ENCODE results near the gene LPXN.

The LPXN gene

DNA sequence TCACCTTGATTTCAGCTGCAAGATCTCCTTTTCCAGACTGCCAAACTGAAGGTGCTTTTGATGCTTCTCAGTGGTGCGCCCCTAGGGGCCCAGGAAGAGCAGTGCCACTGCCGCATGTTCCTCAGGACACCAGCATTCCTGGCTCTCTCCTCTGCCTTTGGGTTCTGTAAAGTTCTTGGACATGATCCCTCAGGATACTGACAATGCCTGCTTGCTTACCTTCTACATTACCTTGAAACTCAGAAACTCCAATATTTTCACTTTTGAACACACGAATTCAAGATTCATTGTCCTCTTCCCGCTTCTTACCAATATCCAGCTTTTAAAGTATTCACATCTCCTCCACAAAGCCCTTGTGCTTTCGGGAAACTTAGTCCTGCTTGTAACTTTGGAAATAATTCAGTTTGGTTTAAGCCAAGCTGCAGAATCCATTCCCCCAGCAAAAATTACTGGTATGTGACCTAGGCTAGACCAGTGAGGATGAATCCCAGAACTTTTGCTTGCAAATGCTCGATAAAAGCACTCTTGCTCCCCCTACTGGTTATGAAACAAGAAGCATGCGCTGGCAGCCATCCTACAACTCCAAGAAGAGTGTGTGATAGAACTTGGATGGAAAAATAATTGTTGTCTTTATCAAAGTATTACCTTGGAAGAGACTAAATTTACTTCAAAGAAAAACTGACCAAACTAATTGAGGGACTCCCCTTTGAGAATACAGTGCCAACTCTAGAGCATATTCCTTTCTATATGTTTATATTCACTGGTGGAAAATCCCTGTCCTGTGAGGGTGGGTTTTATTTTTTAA lies 51.2 kb downstream of the LPXN start:
- DNase-seq (ENCODE audit: low spot score), result peak; percentile 75

DNA sequence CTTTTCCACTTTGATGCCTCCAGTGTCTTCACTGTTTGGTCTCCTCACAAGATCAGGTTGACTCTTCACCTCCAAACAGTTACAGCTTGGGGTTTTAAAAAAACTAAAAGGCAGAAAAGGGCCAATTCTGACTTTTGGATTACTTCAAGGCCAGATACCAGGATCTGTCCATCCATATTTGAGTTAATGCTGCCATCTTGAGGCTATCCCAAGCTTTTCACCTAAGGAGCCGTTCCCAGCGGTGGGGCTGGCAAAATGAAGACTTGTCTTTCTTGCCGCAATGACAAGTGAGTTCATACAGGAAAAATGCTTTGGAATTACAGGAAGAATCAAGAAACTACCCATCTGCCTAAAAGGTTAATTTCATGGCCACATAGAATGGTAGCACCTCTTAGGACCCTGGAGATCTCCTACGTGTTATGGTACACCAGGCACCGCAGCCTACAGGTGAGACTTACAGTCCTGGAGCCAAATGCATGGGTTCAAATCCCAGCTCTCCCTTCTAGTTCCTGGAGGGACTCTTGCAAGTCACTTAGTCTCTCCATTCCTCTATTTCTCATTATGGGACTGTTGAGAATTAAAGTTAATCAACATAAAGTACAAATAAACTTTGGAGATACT lies 61.8 kb downstream of the LPXN start:
- peak; percentile 65 for DNase-seq (ENCODE audit: low spot score)

DNA sequence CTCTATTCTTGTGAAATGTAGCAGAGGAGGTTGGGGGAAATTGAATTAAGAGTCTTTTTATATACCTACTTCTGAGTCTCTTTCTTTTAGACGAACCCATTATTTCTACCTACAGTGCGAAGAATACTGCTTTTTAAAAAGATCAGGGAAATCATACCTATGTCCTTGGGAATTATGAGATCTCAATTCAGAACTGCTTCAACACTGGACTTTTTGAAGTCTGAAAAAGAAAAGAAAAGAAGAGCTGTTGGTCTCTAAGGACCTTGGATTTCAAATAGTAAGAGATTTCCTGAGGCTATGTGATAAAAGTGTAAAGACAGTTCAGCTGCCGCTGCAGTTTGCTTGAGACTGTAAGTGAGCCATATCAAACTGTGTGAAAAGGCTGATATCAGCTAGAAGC lies 64.0 kb downstream of the LPXN start:
- DNase-seq (ENCODE audit: low spot score), result no peak

DNA sequence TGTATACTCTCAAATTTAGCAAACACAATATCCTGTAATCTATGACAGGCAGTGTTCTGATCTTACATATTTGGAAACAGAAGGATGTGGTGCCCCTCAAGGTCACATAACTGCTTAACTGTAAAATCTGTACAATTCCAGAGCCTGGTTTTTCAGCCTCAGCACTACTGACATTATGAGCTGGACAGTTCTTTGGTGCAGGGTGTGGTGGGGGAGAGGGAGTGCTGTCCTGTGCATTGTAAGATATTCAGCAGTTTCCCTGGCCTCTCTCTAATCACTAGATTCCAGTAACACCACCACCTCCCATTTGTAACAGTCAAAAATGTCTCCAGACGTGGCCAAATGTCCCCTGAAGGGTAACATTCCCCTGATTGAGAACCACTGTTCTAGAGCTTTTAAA lies 65.9 kb downstream of the LPXN start:
- DNase-seq (ENCODE audit: low spot score), result no peak

DNA sequence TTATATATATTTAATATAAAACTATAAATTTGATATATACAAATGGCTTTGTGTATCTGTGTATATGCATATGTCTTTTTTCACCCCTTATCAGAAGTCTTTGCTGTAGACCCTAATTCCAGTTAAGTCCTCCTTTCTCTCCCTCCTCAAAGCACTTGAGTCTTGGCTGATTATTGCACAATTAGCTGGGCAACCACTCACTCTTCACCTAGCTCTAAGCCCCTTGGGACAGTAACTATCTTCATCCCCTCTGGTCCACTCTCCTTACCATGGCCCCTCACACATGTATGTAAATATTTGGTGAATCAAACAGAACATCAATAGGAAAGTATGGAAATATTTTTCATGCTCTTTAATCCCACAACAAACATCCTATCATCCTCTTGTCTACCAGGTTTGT lies 66.8 kb downstream of the LPXN start:
- DNase-seq (ENCODE audit: low spot score), result no peak

DNA sequence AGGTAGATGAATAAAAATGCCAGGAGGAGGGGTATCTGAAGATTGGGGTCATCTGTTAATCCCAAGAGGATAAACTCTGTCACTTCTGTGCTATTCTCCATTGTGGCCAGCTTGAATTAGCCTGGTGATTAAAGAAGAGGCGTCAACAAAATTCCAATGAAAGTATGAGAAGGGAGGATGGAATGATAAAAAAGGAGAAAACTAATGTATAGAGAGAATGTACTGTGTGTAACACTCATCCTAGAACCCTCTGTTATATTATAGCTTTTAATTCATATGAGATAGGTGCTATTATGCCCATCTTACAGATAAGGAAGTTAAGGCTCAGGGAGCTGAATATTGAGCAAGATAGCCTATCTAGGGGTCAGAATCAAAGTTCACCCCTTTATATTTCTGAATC lies 67.7 kb downstream of the LPXN start, which contains the start of gene OR5B21:
Gene OR5B21 (minus strand): TSS at position 101 of the 400 bp plus-strand sequence. CDS start 0 bp downstream, at position 101.
- no peak for DNase-seq (ENCODE audit: low spot score)

DNA sequence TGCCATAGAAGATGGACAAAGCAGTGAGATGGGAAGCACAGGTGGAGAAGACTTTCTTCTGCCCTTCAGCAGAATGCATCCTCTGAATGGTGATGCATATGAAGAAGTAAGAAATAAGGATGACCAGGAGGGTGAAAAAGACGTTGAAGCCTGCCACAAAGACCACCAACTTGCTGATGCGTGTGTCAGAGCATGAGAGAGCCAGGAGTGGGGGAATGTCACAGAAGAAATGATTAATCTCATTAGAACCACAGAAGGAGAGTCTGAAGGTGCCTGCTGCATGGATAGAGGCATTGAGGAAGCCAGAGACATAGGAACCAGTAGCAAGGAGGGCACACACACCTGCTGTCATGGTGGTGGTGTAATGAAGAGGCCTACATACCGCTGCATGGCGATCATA lies 68.3 kb downstream of the LPXN start:
- DNase-seq (ENCODE audit: low spot score), result no peak

DNA sequence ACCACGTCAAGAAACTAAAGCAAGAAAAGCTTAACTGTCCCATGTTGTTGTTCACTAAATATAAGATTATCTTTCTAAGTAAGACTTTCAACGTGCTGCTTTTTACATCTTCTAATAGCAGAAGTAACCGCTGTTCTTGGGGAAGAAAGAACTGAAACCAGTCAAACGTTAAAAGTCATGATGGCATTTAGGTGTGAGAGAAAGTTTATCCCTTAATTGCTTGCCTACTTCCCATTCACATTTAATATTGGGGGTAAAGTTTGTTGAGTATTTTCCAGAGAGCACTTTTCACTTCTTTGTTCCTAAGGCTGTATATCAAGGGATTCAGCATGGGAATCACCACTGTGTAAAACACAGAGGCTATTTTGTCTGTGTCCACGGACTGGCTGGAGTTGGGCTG lies 68.7 kb downstream of the LPXN start:
- DNase-seq (ENCODE audit: low spot score), result no peak

DNA sequence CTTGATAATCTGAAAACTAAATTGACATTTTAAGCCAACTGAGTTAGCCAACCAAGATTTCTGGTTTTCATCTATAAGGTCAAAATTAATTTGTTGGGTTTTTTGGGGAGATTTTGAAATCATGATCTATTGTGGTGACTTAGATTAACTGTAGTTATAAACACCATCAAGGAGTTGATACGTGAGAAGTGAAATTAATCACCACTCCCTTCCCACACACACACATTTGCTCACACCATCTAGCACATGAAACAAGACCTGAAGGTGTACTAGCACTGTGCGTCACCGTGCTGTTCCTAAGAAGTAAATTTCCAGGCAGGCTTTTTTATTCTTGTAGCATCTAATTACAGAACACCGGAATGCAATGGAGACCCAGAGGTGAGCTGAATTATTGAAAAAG lies 69.8 kb downstream of the LPXN start:
- DNase-seq (ENCODE audit: low spot score), result no peak

DNA sequence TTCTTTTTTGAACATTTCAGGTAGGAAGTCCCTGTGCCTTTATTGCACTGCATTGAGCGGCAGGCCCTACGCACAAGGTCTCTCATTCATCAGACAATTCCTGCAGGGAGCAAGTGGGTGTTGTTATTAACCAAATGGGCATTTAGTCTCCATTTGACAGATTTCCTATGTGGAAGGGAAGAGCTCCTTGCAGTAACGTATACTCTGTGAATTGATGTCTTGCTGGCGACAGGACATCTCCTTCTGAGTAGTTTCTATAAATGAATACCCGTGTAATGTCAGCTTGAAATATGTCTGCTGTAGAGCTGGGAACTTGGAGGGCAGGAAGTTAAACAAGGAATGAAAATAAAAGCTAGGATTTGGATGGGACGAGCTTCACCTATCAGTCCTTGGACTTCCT lies 71.4 kb downstream of the LPXN start:
- DNase-seq (ENCODE audit: low spot score), result no peak

DNA sequence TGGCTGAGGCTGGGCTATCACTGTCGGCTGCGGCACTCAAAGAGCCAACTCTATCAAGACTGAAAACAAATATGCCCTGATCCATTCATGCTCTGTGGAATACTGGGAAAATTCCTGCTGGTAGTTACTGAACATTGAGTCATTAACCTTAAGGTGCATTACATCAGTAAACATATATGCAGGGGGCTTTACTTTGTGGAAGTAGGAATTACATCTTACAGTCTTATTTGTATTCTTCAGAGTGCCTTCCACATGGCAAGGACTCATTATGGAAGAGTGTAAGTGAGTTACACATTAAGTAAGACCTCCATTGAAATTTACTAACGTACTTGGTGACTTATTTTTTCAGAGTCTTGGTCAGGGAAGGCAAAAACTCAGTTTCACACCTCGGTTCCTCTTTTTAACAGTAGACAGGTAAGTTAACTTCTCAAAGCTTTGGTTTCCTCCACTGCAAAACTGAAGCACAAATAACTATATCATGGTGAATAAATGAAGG lies 72.2 kb downstream of the LPXN start:
- DNase-seq (ENCODE audit: low spot score), result no peak

DNA sequence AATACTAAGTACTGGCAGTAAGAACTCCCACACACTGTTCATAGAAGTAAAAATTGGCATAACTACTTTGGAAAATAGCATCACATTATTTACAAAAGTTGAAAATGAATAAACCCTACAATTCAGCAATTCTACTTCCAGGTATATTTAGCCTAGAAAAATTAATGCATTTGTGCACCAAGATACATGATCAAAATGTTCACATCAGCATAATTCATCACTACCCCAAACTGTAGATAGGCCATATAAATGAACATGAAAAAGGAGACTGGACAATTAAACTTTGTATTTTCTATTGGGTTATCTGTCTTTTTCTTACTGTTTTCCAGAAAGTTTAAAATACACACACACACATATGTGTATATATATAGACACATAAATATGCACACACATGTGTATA lies 73.7 kb downstream of the LPXN start:
- no peak for DNase-seq (ENCODE audit: low spot score)

DNA sequence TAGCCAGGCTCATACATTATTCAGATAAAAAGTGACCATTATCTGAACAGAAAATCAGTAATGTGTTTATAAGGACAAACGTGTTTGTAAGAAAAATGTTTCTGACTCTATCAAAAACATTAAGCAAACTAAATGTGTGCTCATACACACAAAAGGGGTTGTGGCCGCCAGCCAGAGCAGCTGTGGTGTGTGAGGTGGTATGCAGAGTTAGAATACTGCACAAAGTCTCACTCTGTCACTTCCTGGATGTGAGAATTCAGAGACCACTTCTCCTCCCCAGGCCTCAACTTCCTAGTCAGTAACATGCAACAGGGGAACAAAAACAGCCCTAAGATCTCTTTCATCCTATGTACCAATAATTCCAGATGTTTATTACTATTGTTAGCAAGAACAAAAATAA lies 77.2 kb downstream of the LPXN start:
- DNase-seq (ENCODE audit: low spot score), result no peak

DNA sequence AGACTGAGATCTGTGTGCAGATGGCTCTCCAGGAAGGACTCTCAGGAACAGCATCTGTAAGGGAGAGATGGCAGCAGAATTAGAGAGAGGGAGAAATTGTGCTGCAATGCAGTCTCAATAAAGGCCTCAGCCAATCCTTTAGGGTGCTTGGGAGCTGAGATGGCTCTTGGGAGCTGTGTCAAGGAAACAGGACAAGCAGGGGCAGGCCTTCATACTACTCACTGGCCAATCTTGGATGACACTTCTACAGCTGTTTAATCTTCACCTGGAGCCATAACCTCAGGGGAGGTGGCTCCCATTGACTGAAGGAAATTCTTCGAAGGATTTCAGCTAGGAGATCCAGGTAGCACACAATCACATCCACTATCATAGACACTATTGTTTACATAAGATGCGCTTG lies 77.7 kb downstream of the LPXN start:
- DNase-seq (ENCODE audit: low spot score), result no peak

DNA sequence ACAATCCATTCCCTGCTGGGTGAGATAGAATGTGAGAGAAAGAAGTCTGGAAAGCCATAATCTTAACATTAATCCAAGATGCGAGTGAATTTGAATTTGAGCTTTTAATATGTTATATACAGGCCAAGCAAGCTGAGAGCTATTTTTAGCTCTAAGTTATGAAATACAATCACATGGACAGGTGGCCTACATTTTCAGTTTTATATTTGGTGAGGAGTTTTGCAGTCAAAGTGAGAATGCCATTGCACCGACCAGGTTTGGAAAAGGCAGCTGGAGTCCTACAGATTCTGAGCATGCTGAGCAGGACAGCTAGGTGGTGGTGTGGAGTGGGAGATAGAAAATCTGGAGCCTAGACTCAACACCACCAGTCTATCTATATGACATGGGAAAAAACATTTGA lies 79.8 kb downstream of the LPXN start:
- DNase-seq (ENCODE audit: low spot score), result no peak

DNA sequence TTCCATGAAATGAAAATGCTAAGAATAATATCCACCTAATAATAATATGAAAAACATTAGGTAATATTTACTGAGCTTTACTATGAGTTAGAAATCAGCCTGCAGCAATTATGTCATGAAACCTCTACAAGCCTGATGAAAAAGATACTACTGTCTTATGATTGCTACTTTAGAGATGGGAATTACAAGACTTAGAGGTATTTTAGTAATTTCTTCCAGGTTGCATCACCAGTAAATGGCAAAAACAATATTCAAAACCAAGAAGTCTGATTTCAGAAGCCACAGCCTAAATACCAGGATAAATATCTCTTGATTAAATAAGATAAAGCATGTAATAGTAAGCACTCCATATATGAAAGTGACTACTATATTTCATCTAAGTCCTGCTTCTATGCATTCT lies 81.6 kb downstream of the LPXN start:
- no peak for DNase-seq (ENCODE audit: low spot score)

DNA sequence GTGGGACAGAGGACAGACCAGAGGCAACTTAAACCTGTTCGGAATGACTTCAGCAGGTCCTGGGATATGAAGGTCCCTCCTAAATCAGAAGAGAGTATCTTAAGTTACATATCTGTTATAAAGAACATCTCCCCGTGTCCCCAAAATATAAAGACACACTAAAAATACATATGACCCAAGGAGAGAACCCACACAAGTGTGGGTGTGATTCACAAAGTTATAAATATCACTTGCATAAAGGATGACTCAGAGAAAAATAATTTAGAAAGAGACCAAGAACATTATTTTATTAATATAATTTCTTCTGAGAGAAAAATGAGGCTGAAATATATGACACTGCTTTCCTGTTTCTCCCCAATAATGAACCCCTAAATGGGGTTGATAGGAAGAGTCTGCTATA lies 82.0 kb downstream of the LPXN start:
- no peak for DNase-seq (ENCODE audit: low spot score)

DNA sequence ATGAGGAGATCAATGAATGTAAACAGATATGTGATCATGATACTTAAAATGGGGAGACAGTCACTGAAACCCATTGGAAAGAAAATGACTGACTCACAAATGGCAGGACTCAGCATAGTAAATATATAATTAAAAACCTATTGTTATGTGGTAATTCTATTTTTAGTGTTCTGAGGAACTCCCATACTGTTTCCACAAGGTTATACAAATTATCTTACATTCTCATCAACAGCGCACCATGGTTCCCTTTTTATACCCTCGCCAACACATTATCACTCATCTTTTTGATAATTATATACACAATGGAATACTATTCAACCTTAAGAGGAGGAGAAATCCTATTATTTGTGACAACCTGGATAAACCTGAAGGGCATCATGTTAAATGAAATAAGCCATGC lies 84.8 kb downstream of the LPXN start:
- DNase-seq (ENCODE audit: low spot score), result no peak

DNA sequence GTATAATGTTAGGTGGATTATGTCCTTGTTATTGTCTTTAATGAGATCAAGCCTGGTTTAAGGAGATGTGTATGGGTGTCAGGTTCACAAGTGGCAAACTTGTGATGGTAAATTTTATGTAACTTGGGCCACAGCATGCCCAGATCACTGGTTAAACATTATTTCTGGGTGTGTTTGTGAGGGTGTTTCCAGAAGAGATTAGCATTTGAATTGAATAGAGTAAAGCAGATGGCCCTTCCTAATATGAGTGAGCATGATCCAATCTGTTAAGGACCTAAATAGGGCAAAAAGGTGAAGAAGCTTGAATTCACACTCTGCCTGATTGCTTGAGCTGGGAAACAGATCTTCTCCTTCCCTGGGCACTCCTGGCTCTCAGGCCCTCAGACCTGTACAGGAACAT lies 88.5 kb downstream of the LPXN start:
- DNase-seq (ENCODE audit: low spot score), result no peak

DNA sequence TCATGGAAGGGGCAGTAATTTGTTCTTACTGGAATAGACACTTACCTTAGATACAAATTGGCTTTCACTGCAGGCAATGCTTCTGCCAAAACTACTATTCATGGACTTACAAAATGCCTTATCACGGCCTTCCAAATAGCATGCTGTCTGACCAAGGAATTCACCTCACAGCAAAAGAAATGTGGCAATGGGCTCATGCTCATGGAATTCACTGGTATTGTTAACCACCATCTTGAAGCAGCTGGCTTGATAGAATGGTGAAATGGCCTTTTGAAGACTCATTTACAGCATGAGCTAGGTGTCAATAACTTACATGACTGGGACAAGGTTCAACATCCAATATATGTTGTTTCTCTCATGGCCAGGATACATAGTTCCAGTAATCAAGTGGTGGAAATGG lies 89.7 kb downstream of the LPXN start:
- DNase-seq (ENCODE audit: low spot score), result no peak

Data from iPS-NIHi11 (cell line).